GM23338 (cell line): ENCODE results near the gene PCDHGA8. TPM values are rescaled to one million over a fixed set of nuclear protein-coding genes. Genes with fewer than 3 reads are reported as not detected.
A peak's percentile ranks its signal among the peaks of the same experiment; 100 is the strongest.
"Not testable (repeated sequence)": the region's sequence is repeated elsewhere in the genome, so short reads cannot be mapped to it uniquely, and the experiment has no call there.

ENCODE experiments used
- ATAC-seq: fragments of 200-7000 bp; cut with Tn5 transposase; 3 replicates; pipeline ENCODE4 v1.9.1; 2020
- DNase-seq: peaks from one replicate; pipeline ENCODE4 v3.0.0-alpha.2; 2015; ENCODE audit warnings: low spot score
- H2AFZ ChIP-seq: fragments of 200-600 bp; sonication (generic); 2 replicates; pipeline ENCODE4 v1.8.0; 2016; ENCODE audit warnings: antibody characterized with exemption, mild to moderate bottlenecking, moderate library complexity
- H3F3A ChIP-seq: fragments of 200-600 bp; sonication (generic); replicated peaks from 2 replicates; pipeline ENCODE4 v1.8.0; 2017; ENCODE audit warnings: antibody characterized with exemption, mixed run types, low read depth
- H3K27ac ChIP-seq: fragments of 200-600 bp; sonication (generic); 2 replicates; pipeline ENCODE4 v1.6.1; 2016; ENCODE audit warnings: low read depth
- H3K27me3 ChIP-seq: fragments of 200-600 bp; sonication (generic); 2 replicates; pipeline ENCODE4 v1.8.0; 2016; ENCODE audit warnings: mild to moderate bottlenecking, mixed run types, moderate library complexity; ENCODE audit not compliant: insufficient read depth
- H3K36me3 ChIP-seq: fragments of 200-600 bp; sonication (generic); 2 replicates; pipeline ENCODE4 v1.8.0; 2016; ENCODE audit warnings: mild to moderate bottlenecking; ENCODE audit not compliant: insufficient read depth
- H3K4me1 ChIP-seq: fragments of 200-600 bp; sonication (generic); 2 replicates; pipeline ENCODE4 v1.8.0; 2016; ENCODE audit warnings: mild to moderate bottlenecking, moderate library complexity; ENCODE audit not compliant: insufficient read depth
- H3K4me2 ChIP-seq: fragments of 200-600 bp; sonication (generic); 2 replicates; pipeline ENCODE4 v1.7.1; 2017; ENCODE audit warnings: mixed run types
- H3K4me3 ChIP-seq: fragments of 200-600 bp; sonication (generic); 2 replicates; pipeline ENCODE4 v1.6.1; 2016; ENCODE audit warnings: mixed run types
- H3K79me2 ChIP-seq: fragments of 200-600 bp; sonication (generic); replicated peaks from 2 replicates; pipeline ENCODE4 v1.8.0; 2017; ENCODE audit warnings: mild to moderate bottlenecking; ENCODE audit not compliant: insufficient read depth
- H3K9me2 ChIP-seq: fragments of 200-600 bp; sonication (generic); 2 replicates; pipeline ENCODE4 v1.8.0; 2017; ENCODE audit not compliant: insufficient read depth
- H4K20me1 ChIP-seq: fragments of 200-600 bp; sonication (generic); replicated peaks from 2 replicates; pipeline ENCODE4 v1.8.0; 2017; ENCODE audit warnings: mild to moderate bottlenecking; ENCODE audit not compliant: insufficient read depth
- H3K27ac Mint-ChIP-seq: 2 replicates; pipeline ENCODE4 v1.8.0; 2020; ENCODE audit warnings: inconsistent platforms, mild to moderate bottlenecking, moderate library complexity, mixed read lengths
- H3K27me3 Mint-ChIP-seq: 3 replicates; pipeline ENCODE4 v1.8.0; 2022; ENCODE audit warnings: low read depth, mild to moderate bottlenecking, moderate library complexity, mixed read lengths, inconsistent platforms; ENCODE audit not compliant: insufficient read depth, poor library complexity
- H3K36me3 Mint-ChIP-seq: 3 replicates; pipeline ENCODE4 v1.8.0; 2021; ENCODE audit warnings: low read depth, mild to moderate bottlenecking, inconsistent platforms, moderate library complexity, mixed read lengths
- H3K4me1 Mint-ChIP-seq: 3 replicates; pipeline ENCODE4 v1.8.0; 2020; ENCODE audit warnings: mild to moderate bottlenecking, inconsistent platforms, mixed read lengths
- H3K4me3 Mint-ChIP-seq: 3 replicates; pipeline ENCODE4 v1.8.0; 2021; ENCODE audit warnings: moderate library complexity, mild to moderate bottlenecking, inconsistent platforms, mixed read lengths
- H3K9me3 Mint-ChIP-seq: 3 replicates; pipeline ENCODE4 v1.8.0; 2020; ENCODE audit warnings: moderate library complexity, mild to moderate bottlenecking, inconsistent platforms, mixed read lengths
- CREB1 ChIP-seq: fragments of 250-450 bp; sonication (Bioruptor Pico); IDR thresholded peaks from 2 replicates; pipeline ENCODE4 v1.5.0; 2020; ENCODE audit warnings: low read depth, mild to moderate bottlenecking, moderate library complexity
- JUNB ChIP-seq: IDR thresholded peaks from one replicate; pipeline ENCODE4 v1.6.1; 2016; ENCODE audit warnings: antibody characterized with exemption; ENCODE audit not compliant: unreplicated experiment
- NANOG ChIP-seq: IDR thresholded peaks from 2 replicates; pipeline ENCODE4 v1.6.1; 2016; ENCODE audit warnings: antibody characterized with exemption, borderline replicate concordance
- polyA plus RNA-seq: library from polyadenylated mRNA; unstranded; fragments of >200 nt; fragmentation: Nextera tagmentation; extraction: Ambion mirVana; gene quantifications from 2 replicates; pipeline ENCODE4 v1.2.1, GENCODE V29; 2016
- total RNA-seq: library from RNA; depleted of rRNA; stranded (reverse); fragments of >200 nt; shearing (Covaris generic); gene quantifications from 2 replicates; pipeline ENCODE4 v1.2.3, GENCODE V29; 2014
- TF ChIP-seq, protein P1 (sequence below), 2 experiments: fragments of 200-600 bp in 1 of 2; sonication (generic) in 1 of 2; conservative IDR thresholded peaks; 2 replicates each; pipeline versions ENCODE4 v1.5.1 to v1.6.1; 2016 to 2017; ENCODE audit warnings: antibody characterized with exemption in 2 of 2, low read depth in 2 of 2, mild to moderate bottlenecking in 2 of 2, moderate library complexity in 1 of 2
- TF ChIP-seq, protein P2 (sequence below): IDR thresholded peaks from one replicate; pipeline ENCODE4 v1.6.1; 2018; ENCODE audit warnings: antibody characterized with exemption; ENCODE audit not compliant: unreplicated experiment

Gene PCDHGA8
- total and polyA plus RNA-seq, 2 experiments from 2014 or later: 1.1 to 5.3 TPM

DNA sequence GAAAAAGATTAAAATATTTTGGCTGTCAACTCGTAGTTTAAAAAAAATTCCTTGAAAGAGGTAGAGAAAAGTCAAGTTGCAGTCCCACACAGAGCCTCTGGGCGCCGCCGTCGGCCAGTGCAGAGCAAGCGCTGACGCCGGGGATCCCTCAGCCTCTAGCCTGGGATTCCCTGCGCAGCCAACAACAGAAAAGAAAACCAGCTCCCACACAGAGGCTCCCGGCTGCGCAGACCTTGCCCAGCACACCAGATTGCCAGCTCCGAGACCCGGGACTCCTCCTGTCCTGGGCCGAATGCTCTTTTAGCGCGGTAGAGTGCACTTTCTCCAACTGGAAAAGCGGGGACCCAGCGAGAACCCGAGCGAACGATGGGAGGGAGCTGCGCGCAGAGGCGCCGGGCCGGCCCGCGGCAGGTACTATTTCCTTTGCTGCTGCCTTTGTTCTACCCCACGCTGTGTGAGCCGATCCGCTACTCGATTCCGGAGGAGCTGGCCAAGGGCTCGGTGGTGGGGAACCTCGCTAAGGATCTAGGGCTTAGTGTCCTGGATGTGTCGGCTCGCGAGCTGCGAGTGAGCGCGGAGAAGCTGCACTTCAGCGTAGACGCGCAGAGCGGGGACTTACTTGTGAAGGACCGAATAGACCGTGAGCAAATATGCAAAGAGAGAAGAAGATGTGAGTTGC, 25.2 kb downstream of the PCDHGA8 start, which contains the start of gene PCDHGB7:
TSS of gene PCDHGB7 (plus strand) at position 184 of the 679 bp plus-strand sequence. CDS start at position 367, 183 bp downstream.
- H3K27me3 Mint-ChIP-seq: peaks cover 35% of the 10 kb centered on the region
- DNase-seq (peak; percentile 94), ATAC-seq (peak; percentile 84)
- H3K4me3 Mint-ChIP-seq: peak within 1 kb of the TSS; percentile 85
- not testable (repeated sequence) for H2AFZ ChIP-seq, H3K79me2 ChIP-seq, H3K4me1 ChIP-seq, H3K27ac ChIP-seq, H3F3A ChIP-seq, H3K9me2 ChIP-seq, H3K36me3 ChIP-seq, H4K20me1 ChIP-seq
- H3K4me1 Mint-ChIP-seq: peaks cover 17% of the 10 kb centered on the region
- H3K4me2 ChIP-seq: peak within 1 kb of the TSS; percentile 81
- H3K27me3 ChIP-seq: peaks cover 20% of the 10 kb centered on the region
- peak within 1 kb of the TSS; percentile 59 for H3K4me3 ChIP-seq
- TF ChIP-seq CREB1 (CRISPR knock-in tag): 0 out of 2 replicates have a peak, but pooled peaks have one; percentile 62
- TF ChIP-seq, protein P1, sequence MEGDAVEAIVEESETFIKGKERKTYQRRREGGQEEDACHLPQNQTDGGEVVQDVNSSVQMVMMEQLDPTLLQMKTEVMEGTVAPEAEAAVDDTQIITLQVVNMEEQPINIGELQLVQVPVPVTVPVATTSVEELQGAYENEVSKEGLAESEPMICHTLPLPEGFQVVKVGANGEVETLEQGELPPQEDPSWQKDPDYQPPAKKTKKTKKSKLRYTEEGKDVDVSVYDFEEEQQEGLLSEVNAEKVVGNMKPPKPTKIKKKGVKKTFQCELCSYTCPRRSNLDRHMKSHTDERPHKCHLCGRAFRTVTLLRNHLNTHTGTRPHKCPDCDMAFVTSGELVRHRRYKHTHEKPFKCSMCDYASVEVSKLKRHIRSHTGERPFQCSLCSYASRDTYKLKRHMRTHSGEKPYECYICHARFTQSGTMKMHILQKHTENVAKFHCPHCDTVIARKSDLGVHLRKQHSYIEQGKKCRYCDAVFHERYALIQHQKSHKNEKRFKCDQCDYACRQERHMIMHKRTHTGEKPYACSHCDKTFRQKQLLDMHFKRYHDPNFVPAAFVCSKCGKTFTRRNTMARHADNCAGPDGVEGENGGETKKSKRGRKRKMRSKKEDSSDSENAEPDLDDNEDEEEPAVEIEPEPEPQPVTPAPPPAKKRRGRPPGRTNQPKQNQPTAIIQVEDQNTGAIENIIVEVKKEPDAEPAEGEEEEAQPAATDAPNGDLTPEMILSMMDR (conservative IDR thresholded peaks at IDR 0.05; ENCODE audit: low read depth in 2 of 2): peak; percentile 74 to 79
- H3K9me3 Mint-ChIP-seq: peaks cover 77% of the 10 kb centered on the region
- H3K36me3 Mint-ChIP-seq: peaks cover 79% of the 10 kb centered on the region
- H3K27ac Mint-ChIP-seq: peak within 1 kb of the TSS; percentile 56; the same call in 1 of the 2 replicates

DNA sequence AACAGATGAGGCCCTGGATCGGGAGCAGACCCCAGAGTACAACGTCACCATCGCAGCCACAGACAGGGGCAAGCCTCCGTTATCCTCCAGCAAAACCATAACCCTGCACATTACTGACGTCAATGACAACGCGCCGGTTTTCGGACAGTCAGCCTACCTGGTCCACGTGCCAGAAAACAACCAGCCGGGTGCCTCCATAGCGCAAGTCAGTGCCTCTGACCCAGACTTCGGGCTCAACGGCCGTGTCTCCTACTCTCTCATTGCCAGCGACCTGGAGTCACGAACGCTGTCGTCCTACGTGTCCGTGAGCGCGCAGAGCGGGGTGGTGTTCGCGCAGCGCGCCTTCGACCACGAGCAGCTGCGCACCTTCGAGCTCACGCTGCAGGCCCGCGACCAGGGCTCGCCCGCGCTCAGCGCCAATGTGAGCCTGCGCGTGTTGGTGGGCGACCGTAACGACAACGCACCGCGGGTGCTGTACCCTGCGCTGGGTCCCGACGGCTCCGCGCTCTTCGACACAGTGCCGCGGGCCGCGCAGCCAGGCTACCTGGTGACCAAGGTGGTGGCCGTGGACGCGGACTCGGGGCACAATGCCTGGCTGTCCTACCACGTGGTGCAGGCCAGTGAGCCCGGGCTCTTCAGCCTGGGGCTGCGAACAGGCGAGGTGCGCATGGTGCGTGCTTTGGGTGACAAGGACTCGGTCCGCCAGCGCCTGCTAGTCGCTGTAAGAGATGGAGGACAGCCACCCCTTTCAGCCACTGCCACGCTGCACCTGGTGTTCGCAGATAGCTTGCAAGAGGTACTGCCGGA, 26.8 kb downstream of the PCDHGA8 start:
- no peak for ATAC-seq
- Histone ChIP-seq H3K4me1 (no peaks in the 10 kb centered on the region), H3K79me2 (no peaks in the 10 kb centered on the region; the same call in 1 of the 2 replicates), H3K4me3 (no peak overlapping the region), H3K36me3 (no peaks in the 10 kb centered on the region), H3K9me2 (no peaks in the 10 kb centered on the region), H3K4me2 (no peak overlapping the region), H3F3A (no peaks in the 10 kb centered on the region), H4K20me1 (no peaks in the 10 kb centered on the region), H3K27ac (no peak overlapping the region), H2AFZ (no peak overlapping the region), H3K27me3 (peaks cover 20% of the 10 kb centered on the region)
- Mint-ChIP-seq H3K27me3 (peaks cover 35% of the 10 kb centered on the region), H3K4me3 (peak overlapping the region; percentile 85; the same call in 2 of the 3 replicates), H3K27ac (no peak overlapping the region), H3K36me3 (peaks cover 78% of the 10 kb centered on the region), H3K9me3 (peaks cover 77% of the 10 kb centered on the region), H3K4me1 (peaks cover 13% of the 10 kb centered on the region)
- DNase-seq: no peak
- TF ChIP-seq, protein P2, sequence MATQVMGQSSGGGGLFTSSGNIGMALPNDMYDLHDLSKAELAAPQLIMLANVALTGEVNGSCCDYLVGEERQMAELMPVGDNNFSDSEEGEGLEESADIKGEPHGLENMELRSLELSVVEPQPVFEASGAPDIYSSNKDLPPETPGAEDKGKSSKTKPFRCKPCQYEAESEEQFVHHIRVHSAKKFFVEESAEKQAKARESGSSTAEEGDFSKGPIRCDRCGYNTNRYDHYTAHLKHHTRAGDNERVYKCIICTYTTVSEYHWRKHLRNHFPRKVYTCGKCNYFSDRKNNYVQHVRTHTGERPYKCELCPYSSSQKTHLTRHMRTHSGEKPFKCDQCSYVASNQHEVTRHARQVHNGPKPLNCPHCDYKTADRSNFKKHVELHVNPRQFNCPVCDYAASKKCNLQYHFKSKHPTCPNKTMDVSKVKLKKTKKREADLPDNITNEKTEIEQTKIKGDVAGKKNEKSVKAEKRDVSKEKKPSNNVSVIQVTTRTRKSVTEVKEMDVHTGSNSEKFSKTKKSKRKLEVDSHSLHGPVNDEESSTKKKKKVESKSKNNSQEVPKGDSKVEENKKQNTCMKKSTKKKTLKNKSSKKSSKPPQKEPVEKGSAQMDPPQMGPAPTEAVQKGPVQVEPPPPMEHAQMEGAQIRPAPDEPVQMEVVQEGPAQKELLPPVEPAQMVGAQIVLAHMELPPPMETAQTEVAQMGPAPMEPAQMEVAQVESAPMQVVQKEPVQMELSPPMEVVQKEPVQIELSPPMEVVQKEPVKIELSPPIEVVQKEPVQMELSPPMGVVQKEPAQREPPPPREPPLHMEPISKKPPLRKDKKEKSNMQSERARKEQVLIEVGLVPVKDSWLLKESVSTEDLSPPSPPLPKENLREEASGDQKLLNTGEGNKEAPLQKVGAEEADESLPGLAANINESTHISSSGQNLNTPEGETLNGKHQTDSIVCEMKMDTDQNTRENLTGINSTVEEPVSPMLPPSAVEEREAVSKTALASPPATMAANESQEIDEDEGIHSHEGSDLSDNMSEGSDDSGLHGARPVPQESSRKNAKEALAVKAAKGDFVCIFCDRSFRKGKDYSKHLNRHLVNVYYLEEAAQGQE: no peak
- TF ChIP-seq JUNB (no peak), NANOG (no peak)
- TF ChIP-seq, protein P1 (conservative IDR thresholded peaks at IDR 0.05; ENCODE audit: low read depth in 2 of 2): no peak
